Stimulated activated CD8-positive, alpha-beta memory T cell treated with anti-CD3 and anti-CD28 coated beads, Interleukin-4, amount 100 ng/mL, for 24 hours (primary cell): ENCODE measurements around the gene PPP6R3.
"Not testable (repeated sequence)": the region's sequence is repeated elsewhere in the genome, so short reads cannot be mapped to it uniquely, and the experiment has no call there.

Experiments
- DNase-seq: peaks from one replicate; pipeline ENCODE4 v3.0.0-alpha.2; 2020; ENCODE audit warnings: low read depth

The PPP6R3 gene

GRCh38 chr11:68609761-68610160 is 149.2 kb downstream of the PPP6R3 start:
- DNase-seq, result no peak

GRCh38 chr11:68610452-68611116 is 150.0 kb downstream of the PPP6R3 start:
- no peak for DNase-seq

- no peak for DNase-seq
Measured at GRCh38 chr11:68615657-68616056, 155.1 kb downstream of the PPP6R3 start.

- no peak for DNase-seq
Measured at GRCh38 chr11:68617925-68618809, 157.6 kb downstream of the PPP6R3 start.

GRCh38 chr11:68621826-68622225 is 161.3 kb downstream of the PPP6R3 start:
- no peak for DNase-seq

- not testable (repeated sequence) for DNase-seq
Measured at GRCh38 chr11:68623706-68624105, 163.2 kb downstream of the PPP6R3 start.

GRCh38 chr11:68625069-68625468 is 164.5 kb downstream of the PPP6R3 start:
- not testable (repeated sequence) for DNase-seq

GRCh38 chr11:68626236-68626635 is 165.7 kb downstream of the PPP6R3 start:
- DNase-seq, result not testable (repeated sequence)

- not testable (repeated sequence) for DNase-seq
Measured at GRCh38 chr11:68628837-68629236, 168.3 kb downstream of the PPP6R3 start.

GRCh38 chr11:68632375-68632774 is 171.8 kb downstream of the PPP6R3 start:
- DNase-seq, result not testable (repeated sequence)

- peak; percentile 3 for DNase-seq
Measured at GRCh38 chr11:68632802-68633201, 172.2 kb downstream of the PPP6R3 start.

- DNase-seq, result not testable (repeated sequence)
Measured at GRCh38 chr11:68634606-68635005, 174.1 kb downstream of the PPP6R3 start.

GRCh38 chr11:68635172-68635571 is 174.6 kb downstream of the PPP6R3 start:
- DNase-seq, result not testable (repeated sequence)

- not testable (repeated sequence) for DNase-seq
Measured at GRCh38 chr11:68635883-68636282, 175.3 kb downstream of the PPP6R3 start.

- DNase-seq, result not testable (repeated sequence)
Measured at GRCh38 chr11:68639322-68639721, 178.8 kb downstream of the PPP6R3 start.

GRCh38 chr11:68641880-68642279 is 181.3 kb downstream of the PPP6R3 start:
- DNase-seq, result no peak

GRCh38 chr11:68643585-68643984 is 183.0 kb downstream of the PPP6R3 start:
- no peak for DNase-seq

- DNase-seq, result no peak
Measured at GRCh38 chr11:68646832-68647231, 186.3 kb downstream of the PPP6R3 start.

GRCh38 chr11:68649851-68650555 is 189.5 kb downstream of the PPP6R3 start:
- no peak for DNase-seq

GRCh38 chr11:68650801-68651200 is 190.2 kb downstream of the PPP6R3 start:
- DNase-seq, result no peak

GRCh38 chr11:68651208-68651984 is 190.8 kb downstream of the PPP6R3 start:
- DNase-seq, result no peak
